Ureter (tissue), 1 donor: ENCODE measurements around the gene STATH. TPM values are rescaled to one million over a fixed set of nuclear protein-coding genes. Genes with fewer than 3 reads are reported as not detected.

Experiments
- total RNA-seq: library from RNA; stranded (reverse); gene quantifications from one replicate; pipeline ENCODE4 v1.2.4, GENCODE V29; 2023
- donor health status: DM: yes; HTN: yes; CAD: no.

The STATH gene
- total RNA-seq, 1 donor from 2014 or later: not detected

Other genes with a start within 250 kb of the STATH start
- 1.1 TPM for gene SULT1B1, start 235.3 kb upstream of the STATH start, total RNA-seq
- 6.0 TPM for gene SULT1E1, start 135.8 kb upstream of the STATH start, total RNA-seq
- not detected for gene CSN1S1, start 64.9 kb upstream of the STATH start, total RNA-seq
- gene CSN2, start 30.2 kb upstream of the STATH start, total RNA-seq: not detected
- gene HTN3, start 32.5 kb downstream of the STATH start, total RNA-seq: not detected
- gene HTN1, start 54.5 kb downstream of the STATH start, total RNA-seq: not detected
- not detected for gene PRR27, start 158.3 kb downstream of the STATH start, total RNA-seq
- gene ODAM, start 199.8 kb downstream of the STATH start, total RNA-seq: not detected
- not detected for gene FDCSP, start 230.2 kb downstream of the STATH start, total RNA-seq
- gene CSN3, start 246.6 kb downstream of the STATH start, total RNA-seq: not detected